Fibroblast of pulmonary artery (primary cell): ENCODE data around the gene MLLT6.

Experiments used
- DNase-seq: peaks from one replicate; pipeline ENCODE4 v3.0.0-alpha.2; 2010; ENCODE audit warnings: low read depth
- H3K4me3 ChIP-seq: replicated peaks from 2 replicates; pipeline ENCODE4 v1.5.1; 2011; ENCODE audit warnings: low read depth, mild to moderate bottlenecking, control low read depth, low read length, moderate library complexity
- TF ChIP-seq, protein P1 (sequence below): IDR thresholded peaks from 2 replicates; pipeline ENCODE4 v1.5.1; 2011; ENCODE audit warnings: mild to moderate bottlenecking, control low read depth, low read length, inconsistent platforms; ENCODE audit errors: missing control alignments

The MLLT6 gene

DNA sequence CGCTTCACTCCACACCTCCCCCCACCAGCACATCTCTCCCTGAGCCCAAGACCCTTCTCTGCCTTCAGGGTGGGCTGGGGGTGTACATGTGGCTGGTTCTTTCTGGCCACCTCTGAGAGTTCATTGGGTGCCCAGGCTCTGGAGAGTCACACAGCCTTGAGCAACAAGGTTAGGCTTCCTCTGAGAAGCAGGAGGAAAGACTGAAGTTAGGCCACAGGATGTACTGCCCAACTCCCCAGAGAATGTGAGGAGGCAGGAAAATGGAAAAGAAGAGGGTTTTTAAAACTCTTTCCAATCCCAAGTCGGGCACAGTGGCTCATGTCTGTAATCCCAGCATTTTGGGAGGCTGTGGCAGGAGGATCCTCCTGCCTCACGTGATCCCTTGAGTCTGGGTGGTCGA, 35.7 kb downstream of the MLLT6 start:
- TF ChIP-seq, protein P1, sequence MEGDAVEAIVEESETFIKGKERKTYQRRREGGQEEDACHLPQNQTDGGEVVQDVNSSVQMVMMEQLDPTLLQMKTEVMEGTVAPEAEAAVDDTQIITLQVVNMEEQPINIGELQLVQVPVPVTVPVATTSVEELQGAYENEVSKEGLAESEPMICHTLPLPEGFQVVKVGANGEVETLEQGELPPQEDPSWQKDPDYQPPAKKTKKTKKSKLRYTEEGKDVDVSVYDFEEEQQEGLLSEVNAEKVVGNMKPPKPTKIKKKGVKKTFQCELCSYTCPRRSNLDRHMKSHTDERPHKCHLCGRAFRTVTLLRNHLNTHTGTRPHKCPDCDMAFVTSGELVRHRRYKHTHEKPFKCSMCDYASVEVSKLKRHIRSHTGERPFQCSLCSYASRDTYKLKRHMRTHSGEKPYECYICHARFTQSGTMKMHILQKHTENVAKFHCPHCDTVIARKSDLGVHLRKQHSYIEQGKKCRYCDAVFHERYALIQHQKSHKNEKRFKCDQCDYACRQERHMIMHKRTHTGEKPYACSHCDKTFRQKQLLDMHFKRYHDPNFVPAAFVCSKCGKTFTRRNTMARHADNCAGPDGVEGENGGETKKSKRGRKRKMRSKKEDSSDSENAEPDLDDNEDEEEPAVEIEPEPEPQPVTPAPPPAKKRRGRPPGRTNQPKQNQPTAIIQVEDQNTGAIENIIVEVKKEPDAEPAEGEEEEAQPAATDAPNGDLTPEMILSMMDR, result no peak
- no peak overlapping the region for H3K4me3 ChIP-seq
- DNase-seq, result no peak

DNA sequence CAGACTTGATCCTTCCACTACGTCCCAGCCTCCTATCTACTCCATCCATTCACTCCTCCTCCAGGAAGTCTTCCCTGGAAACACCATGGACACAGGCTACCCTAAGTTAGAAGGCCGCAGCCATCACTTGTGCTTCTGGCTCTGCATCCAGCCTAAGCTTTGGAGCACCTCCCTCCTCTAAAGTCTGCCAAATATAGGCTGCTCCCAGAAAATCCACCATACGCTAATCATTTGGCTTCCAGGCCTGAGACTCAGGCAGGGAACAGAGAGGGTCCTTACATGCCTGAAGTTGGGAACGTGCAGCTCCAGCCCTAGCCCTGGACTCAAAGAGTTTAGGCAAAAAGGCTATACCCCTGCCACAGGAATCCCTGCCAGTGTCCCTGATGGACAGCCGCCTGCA, 36.4 kb downstream of the MLLT6 start:
- TF ChIP-seq, protein P1, result no peak
- DNase-seq, result no peak
- H3K4me3 ChIP-seq, result no peak overlapping the region

DNA sequence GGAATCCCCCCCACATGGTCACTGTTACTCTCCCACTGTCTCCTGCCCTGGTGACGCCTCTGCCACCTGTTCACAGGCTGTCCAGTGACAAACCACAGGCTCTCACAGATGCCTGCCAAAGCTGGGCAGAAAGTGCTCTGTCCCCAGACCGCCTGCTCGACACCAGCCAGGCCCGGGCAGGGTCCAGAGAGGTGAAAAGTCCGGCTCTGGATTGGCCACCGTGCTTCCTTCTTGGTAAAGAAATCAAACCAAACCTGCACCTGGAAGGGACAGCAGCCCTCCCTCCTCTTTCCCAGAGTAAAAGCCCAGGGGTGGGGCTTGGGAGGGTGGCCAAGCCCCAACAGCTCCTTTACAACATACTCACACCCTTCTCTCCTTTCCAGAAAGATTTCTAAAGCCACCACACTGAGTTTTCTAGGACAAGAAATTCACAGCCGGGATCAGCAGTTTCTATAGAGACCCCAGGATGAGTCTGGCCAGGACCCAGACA, 36.9 kb downstream of the MLLT6 start:
- no peak overlapping the region for H3K4me3 ChIP-seq
- no peak for DNase-seq
- TF ChIP-seq, protein P1, result no peak

DNA sequence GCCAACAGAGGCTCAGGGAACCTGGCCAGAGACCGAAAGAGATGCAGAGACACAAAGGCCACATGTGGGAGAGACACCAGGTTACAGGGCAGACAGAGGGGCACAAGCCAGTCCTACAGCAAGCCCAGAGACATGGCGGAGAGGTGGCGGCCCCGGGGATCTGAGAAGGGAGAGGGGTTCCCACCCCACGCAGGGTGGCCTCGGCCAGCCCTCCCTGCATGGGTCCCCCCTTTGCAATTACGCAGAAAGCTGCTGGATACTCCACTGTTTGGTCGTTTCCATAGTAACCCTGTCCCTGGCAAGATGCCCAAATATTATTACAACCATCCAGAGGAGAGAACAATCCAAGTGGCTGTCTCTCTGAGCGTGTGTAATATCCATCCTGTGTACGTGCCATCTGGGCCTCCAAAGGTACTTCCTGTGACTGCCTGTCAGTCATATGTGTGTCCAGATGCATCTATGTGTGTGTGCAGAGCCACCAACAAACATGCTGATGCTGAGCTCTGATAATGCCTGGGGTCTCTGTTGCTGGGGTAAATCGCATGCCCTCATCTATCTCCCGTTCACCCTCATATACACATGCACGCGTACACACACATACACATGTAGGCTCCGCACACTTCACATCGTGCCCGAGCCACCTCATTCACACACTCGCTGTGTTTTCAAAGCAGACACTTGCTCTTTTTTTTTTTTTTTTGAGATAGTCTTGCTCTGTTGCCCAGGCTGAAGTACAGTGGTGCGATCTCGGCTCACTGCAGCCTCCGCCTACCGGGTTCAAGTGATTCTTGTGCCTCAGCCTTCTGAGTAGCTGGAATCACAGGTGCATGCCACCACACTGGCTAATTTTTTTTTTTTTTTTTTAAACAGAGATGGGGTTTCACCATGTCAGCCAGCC, 37.6 kb downstream of the MLLT6 start:
- peak; percentile 96 for DNase-seq
- H3K4me3 ChIP-seq, result no peak overlapping the region
- TF ChIP-seq, protein P1, result no peak

DNA sequence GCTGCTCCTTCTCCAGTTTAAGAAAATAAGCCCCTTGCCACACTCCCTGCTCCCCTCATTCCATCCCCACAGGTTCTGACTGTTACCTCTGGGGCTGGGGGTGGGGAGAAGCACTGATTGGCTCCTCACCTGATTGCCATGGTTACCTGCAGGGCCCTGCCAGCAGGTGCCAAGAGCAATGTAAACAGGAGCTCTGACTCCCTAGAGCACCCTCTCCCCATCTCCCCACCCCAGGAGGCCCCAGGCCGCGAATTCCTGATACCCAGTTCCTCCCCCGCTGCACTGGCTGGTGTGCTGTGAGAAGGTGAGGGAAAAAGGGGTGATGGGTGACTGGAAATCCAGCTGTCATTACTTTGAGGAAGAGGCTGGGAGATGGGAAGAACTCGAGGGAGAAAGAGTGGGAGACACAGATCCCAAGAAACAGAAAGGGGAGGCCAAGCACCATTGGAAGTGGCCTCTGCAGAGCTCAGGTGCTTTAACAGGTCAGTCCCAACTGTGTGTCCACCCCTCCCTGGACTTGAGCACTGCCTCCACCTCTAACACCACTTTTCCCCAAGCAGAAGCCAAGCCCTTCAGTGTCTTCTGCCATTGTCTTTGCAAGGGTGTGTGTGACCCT, 38.6 kb downstream of the MLLT6 start:
- DNase-seq, result no peak
- no peak overlapping the region for H3K4me3 ChIP-seq
- TF ChIP-seq, protein P1, result no peak

DNA sequence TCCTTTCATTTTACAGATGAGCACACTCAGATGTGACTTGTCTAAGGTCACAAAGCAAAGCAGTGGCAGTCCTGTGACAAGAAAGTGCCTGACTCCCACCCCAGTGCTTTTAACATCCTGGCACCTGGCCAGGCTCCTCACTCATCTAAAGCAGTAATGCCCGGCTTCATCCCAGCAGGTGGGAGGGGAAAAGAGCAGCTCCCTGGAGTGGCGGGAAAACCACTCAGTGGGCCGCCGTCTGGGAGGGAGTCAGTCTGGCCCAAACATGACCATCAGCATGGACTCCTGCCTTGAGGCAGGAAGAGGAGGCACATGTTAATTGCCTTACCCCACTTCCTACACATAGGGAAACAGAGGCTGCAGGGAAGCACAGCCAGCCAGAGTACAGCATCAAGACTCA, 40.5 kb downstream of the MLLT6 start:
- H3K4me3 ChIP-seq, result no peak overlapping the region
- TF ChIP-seq, protein P1, result no peak
- no peak for DNase-seq
